Measurements from ENCODE around the gene SPEM3. TPM values are rescaled to one million over a fixed set of nuclear protein-coding genes. Genes with fewer than 3 reads are reported as not detected.

Gene SPEM3
- total and polyA plus RNA-seq, 2 of the 13 experiments (the other 11 are each of a cell fraction or from before 2014, with no cell fraction given) = not detected

DNA sequence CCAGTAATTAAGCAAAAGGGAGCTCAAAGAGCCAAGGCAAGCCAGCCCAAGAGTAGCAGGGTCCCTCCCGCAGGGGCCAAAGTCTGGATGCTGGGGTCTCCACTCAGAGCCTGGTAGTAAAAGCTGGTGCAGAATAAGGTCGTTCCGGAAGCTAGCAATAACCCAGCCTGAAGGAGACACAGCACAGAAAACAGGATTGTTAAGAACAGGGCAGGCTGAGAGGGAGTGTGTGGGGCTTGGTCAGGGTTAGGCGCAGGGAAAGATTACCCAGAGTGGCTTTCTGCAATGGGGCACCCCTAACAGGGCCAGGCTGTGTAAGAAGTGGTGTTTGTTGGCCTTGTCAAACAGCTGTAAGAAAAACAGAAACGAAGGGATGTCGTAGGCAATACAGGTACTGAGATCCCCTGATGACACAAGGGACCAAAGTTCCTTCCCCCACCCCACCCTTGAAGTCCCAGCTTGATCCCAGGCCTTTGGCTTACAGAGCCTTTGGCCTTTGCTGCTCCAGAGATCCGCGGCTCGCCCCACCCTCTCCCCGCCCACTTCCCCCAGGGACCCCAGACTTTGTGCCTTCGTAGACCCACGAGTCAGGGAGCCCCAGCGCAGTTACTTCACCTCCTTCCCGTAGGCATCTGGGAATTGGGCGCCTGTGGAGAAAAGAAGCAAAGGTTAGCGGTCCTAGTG is 25.5 kb upstream of the SPEM3 start (continued):
- no peak for TF ChIP-seq ZSCAN20 (CRISPR knock-in tag; IDR thresholded peaks at IDR 0.05; ENCODE audit: borderline replicate concordance)
- TF ChIP-seq KDM5A (IDR thresholded peaks at IDR 0.05; ENCODE audit: borderline replicate concordance, low read length) = peak; percentile 28; the same call in 1 of the 2 replicates
- TF ChIP-seq MEF2D (CRISPR knock-in tag; IDR thresholded peaks at IDR 0.05) = 0 out of 2 replicates have a peak, but pooled peaks have one; percentile 37
- peak; percentile 74 for TF ChIP-seq PITX1 (CRISPR knock-in tag; IDR thresholded peaks at IDR 0.05)
- TF ChIP-seq KDM6A (CRISPR knock-in tag; IDR thresholded peaks at IDR 0.05; ENCODE audit: low read depth) = 0 out of 2 replicates have a peak, but pooled peaks have one; percentile 12
- TF ChIP-seq ZNF652 (CRISPR knock-in tag; IDR thresholded peaks at IDR 0.05; ENCODE audit: borderline replicate concordance, low read depth) = peak; percentile 39; the same call in 1 of the 2 replicates
- TF ChIP-seq, protein P1, sequence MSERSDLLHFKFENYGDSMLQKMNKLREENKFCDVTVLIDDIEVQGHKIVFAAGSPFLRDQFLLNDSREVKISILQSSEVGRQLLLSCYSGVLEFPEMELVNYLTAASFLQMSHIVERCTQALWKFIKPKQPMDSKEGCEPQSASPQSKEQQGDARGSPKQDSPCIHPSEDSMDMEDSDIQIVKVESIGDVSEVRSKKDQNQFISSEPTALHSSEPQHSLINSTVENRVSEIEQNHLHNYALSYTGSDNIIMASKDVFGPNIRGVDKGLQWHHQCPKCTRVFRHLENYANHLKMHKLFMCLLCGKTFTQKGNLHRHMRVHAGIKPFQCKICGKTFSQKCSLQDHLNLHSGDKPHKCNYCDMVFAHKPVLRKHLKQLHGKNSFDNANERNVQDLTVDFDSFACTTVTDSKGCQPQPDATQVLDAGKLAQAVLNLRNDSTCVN (CRISPR knock-in tag; IDR thresholded peaks at IDR 0.05; ENCODE audit: borderline replicate concordance) = peak; percentile 30; the same call in 1 of the 2 replicates
- peak; percentile 3; the same call in 1 of the 2 replicates for TF ChIP-seq ZNF609 (CRISPR knock-in tag; IDR thresholded peaks at IDR 0.05; ENCODE audit: borderline replicate concordance)
- no peak for TF ChIP-seq CREB1 (IDR thresholded peaks at IDR 0.05)
- peak; percentile 44; the same call in 1 of the 2 replicates for TF ChIP-seq CREB1 (CRISPR knock-in tag; IDR thresholded peaks at IDR 0.05)
- peak; percentile 83 for TF ChIP-seq ZFX (CRISPR knock-in tag; IDR thresholded peaks at IDR 0.05; ENCODE audit: low read depth)
- no peak for TF ChIP-seq ZNF274 (CRISPR knock-in tag; IDR thresholded peaks at IDR 0.05)
- no peak for TF ChIP-seq SMC3 (IDR thresholded peaks at IDR 0.05; ENCODE audit: low read length)
- TF ChIP-seq FOXP1 (IDR thresholded peaks at IDR 0.05) = no peak
- peak; percentile 38; the same call in 1 of the 2 replicates for TF ChIP-seq FOXP1 (CRISPR knock-in tag; IDR thresholded peaks at IDR 0.05)
- no peak; the same call in none of the 2 replicates for TF ChIP-seq KAT8 (CRISPR knock-in tag; IDR thresholded peaks at IDR 0.05)
- TF ChIP-seq, protein P2, sequence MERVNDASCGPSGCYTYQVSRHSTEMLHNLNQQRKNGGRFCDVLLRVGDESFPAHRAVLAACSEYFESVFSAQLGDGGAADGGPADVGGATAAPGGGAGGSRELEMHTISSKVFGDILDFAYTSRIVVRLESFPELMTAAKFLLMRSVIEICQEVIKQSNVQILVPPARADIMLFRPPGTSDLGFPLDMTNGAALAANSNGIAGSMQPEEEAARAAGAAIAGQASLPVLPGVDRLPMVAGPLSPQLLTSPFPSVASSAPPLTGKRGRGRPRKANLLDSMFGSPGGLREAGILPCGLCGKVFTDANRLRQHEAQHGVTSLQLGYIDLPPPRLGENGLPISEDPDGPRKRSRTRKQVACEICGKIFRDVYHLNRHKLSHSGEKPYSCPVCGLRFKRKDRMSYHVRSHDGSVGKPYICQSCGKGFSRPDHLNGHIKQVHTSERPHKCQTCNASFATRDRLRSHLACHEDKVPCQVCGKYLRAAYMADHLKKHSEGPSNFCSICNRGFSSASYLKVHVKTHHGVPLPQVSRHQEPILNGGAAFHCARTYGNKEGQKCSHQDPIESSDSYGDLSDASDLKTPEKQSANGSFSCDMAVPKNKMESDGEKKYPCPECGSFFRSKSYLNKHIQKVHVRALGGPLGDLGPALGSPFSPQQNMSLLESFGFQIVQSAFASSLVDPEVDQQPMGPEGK (CRISPR knock-in tag; IDR thresholded peaks at IDR 0.05) = peak; percentile 81; the same call in 1 of the 2 replicates
- TF ChIP-seq ZNF724P (CRISPR knock-in tag; IDR thresholded peaks at IDR 0.05; ENCODE audit: borderline replicate concordance) = 0 out of 2 replicates have a peak, but pooled peaks have one; percentile 26
- no peak for TF ChIP-seq ZNF672 (CRISPR knock-in tag; IDR thresholded peaks at IDR 0.05)
- no peak for TF ChIP-seq ZSCAN5A (CRISPR knock-in tag; IDR thresholded peaks at IDR 0.05; ENCODE audit: borderline replicate concordance)

Data from HepG2 (cell line).